AG04449 (cell line): ENCODE measurements around the gene SF3B4.
A peak's percentile ranks its signal among the peaks of the same experiment; 100 is the strongest.

Experiments
- CTCF ChIA-PET: fragments of 350-600 bp; formaldehyde crosslinking; extraction: SDS; loops from one replicate; lab custom pipeline; 2021; ENCODE audit warnings: antibody characterized with exemption; lab: Yijun Ruan, JAX
- POLR2A ChIA-PET: fragments of 400-600, 350-600 bp; formaldehyde crosslinking; extraction: SDS; loops from one replicate; lab custom pipeline; 2020; ENCODE audit warnings: antibody characterized with exemption, inconsistent platforms; lab: Yijun Ruan, JAX
- DNase-seq: peaks from one replicate; pipeline ENCODE4 v3.0.0-alpha.2; 2010; ENCODE audit warnings: low read depth, low spot score
- H3K4me3 ChIP-seq: 2 replicates; pipeline ENCODE4 v1.5.1; 2011; ENCODE audit warnings: low read depth, mild to moderate bottlenecking, control low read depth, low read length
- CTCF ChIP-seq: IDR thresholded peaks from one replicate; pipeline ENCODE4 v1.5.1; 2011; ENCODE audit warnings: mild to moderate bottlenecking, moderate library complexity, low read length, control low read depth, inconsistent platforms; ENCODE audit not compliant: insufficient read depth; ENCODE audit errors: missing control alignments

The SF3B4 gene

GRCh38 chr1:149917571-149918144, 9.9 kb downstream of the SF3B4 start, which contains the start of gene SV2A:
Gene SV2A (minus strand): TSS chr1:149917844. CDS start chr1:149913840, 4,004 bp downstream.
- peak within 1 kb of the TSS; percentile 83 for H3K4me3 ChIP-seq
- DNase-seq, result no peak
- ChIA-PET POLR2A (no interaction called here), CTCF (no interaction called here)
- TF ChIP-seq CTCF, result no peak

- no peak for TF ChIP-seq CTCF
- CTCF ChIA-PET, result interaction anchor here (0.8 to 1.3 kb wide), 2 partner anchors 10 to 29 kb away, joined by 3 to 5 read pairs; a partner anchor contains a TSS
- no peak for DNase-seq
- POLR2A ChIA-PET, result interaction anchor here (1.5 kb wide), 1 partner anchor 29 kb away, joined by 6 read pairs; a partner anchor contains a TSS
- H3K4me3 ChIP-seq, result peak overlapping the region; percentile 83
Observed at GRCh38 chr1:149916898-149917252, 10.7 kb downstream of the SF3B4 start.

GRCh38 chr1:149916193-149916897, 11.3 kb downstream of the SF3B4 start:
- TF ChIP-seq CTCF, result no peak
- POLR2A ChIA-PET, result interaction anchor here (1.5 kb wide), 1 partner anchor 29 kb away, joined by 6 read pairs; a partner anchor contains a TSS
- DNase-seq, result no peak
- CTCF ChIA-PET, result interaction anchor here (0.7 to 1.7 kb wide), 4 partner anchors 9 to 46 kb away, joined by 3 to 5 read pairs (median 4); a partner anchor contains a TSS
- peak overlapping the region; percentile 83 for H3K4me3 ChIP-seq

- ChIA-PET POLR2A (interaction anchor here (1.5 kb wide), 1 partner anchor 28 kb away, joined by 6 read pairs; a partner anchor contains a TSS), CTCF (interaction anchor here (0.7 to 1.7 kb wide), 5 partner anchors 8 to 250 kb away, joined by 3 to 5 read pairs (median 4); a partner anchor contains a TSS)
- H3K4me3 ChIP-seq, result peak overlapping the region; percentile 83; the same call in 1 of the 2 replicates
- DNase-seq, result no peak
- no peak for TF ChIP-seq CTCF
Observed at GRCh38 chr1:149915429-149916192, 12.0 kb downstream of the SF3B4 start.

GRCh38 chr1:149914545-149914944, 13.1 kb downstream of the SF3B4 start:
- no peak for DNase-seq
- POLR2A ChIA-PET, result interaction anchor here (1.2 kb wide), 1 partner anchor 28 kb away, joined by 3 read pairs; a partner anchor contains a TSS
- no peak overlapping the region for H3K4me3 ChIP-seq
- TF ChIP-seq CTCF, result no peak
- CTCF ChIA-PET, result interaction anchor here (1.2 to 1.7 kb wide), 2 partner anchors 13 to 251 kb away, joined by 3 to 4 read pairs; no protein-coding TSS in a partner anchor
